Measurements from ENCODE around the gene ERCC1.

GRCh38 chr19:45404557-45405434, 18.9 kb downstream of the ERCC1 start, which contains the start of gene PPP1R13L:
- TF ChIP-seq MAZ (IDR thresholded peaks at IDR 0.05; ENCODE audit: borderline replicate concordance, low read depth, low read length) (no peak), BHLHE40 (IDR thresholded peaks at IDR 0.05; ENCODE audit: low read depth, low read length) (no peak), JUNB (IDR thresholded peaks at IDR 0.05) (no peak), POLR2A (IDR thresholded peaks at IDR 0.05; ENCODE audit: low read length) (no peak), BCL3 (IDR thresholded peaks at IDR 0.05) (no peak)
- TF ChIP-seq, protein P1, sequence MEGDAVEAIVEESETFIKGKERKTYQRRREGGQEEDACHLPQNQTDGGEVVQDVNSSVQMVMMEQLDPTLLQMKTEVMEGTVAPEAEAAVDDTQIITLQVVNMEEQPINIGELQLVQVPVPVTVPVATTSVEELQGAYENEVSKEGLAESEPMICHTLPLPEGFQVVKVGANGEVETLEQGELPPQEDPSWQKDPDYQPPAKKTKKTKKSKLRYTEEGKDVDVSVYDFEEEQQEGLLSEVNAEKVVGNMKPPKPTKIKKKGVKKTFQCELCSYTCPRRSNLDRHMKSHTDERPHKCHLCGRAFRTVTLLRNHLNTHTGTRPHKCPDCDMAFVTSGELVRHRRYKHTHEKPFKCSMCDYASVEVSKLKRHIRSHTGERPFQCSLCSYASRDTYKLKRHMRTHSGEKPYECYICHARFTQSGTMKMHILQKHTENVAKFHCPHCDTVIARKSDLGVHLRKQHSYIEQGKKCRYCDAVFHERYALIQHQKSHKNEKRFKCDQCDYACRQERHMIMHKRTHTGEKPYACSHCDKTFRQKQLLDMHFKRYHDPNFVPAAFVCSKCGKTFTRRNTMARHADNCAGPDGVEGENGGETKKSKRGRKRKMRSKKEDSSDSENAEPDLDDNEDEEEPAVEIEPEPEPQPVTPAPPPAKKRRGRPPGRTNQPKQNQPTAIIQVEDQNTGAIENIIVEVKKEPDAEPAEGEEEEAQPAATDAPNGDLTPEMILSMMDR (IDR thresholded peaks at IDR 0.05): no peak
- TF ChIP-seq, protein P2, sequence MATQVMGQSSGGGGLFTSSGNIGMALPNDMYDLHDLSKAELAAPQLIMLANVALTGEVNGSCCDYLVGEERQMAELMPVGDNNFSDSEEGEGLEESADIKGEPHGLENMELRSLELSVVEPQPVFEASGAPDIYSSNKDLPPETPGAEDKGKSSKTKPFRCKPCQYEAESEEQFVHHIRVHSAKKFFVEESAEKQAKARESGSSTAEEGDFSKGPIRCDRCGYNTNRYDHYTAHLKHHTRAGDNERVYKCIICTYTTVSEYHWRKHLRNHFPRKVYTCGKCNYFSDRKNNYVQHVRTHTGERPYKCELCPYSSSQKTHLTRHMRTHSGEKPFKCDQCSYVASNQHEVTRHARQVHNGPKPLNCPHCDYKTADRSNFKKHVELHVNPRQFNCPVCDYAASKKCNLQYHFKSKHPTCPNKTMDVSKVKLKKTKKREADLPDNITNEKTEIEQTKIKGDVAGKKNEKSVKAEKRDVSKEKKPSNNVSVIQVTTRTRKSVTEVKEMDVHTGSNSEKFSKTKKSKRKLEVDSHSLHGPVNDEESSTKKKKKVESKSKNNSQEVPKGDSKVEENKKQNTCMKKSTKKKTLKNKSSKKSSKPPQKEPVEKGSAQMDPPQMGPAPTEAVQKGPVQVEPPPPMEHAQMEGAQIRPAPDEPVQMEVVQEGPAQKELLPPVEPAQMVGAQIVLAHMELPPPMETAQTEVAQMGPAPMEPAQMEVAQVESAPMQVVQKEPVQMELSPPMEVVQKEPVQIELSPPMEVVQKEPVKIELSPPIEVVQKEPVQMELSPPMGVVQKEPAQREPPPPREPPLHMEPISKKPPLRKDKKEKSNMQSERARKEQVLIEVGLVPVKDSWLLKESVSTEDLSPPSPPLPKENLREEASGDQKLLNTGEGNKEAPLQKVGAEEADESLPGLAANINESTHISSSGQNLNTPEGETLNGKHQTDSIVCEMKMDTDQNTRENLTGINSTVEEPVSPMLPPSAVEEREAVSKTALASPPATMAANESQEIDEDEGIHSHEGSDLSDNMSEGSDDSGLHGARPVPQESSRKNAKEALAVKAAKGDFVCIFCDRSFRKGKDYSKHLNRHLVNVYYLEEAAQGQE (IDR thresholded peaks at IDR 0.05): no peak
- TF ChIP-seq, protein P3, sequence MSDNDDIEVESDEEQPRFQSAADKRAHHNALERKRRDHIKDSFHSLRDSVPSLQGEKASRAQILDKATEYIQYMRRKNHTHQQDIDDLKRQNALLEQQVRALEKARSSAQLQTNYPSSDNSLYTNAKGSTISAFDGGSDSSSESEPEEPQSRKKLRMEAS (IDR thresholded peaks at IDR 0.05): no peak

All from A549 (cell line).